K562 (cell line): ENCODE data around the gene CD93. TPM values are rescaled to one million over a fixed set of nuclear protein-coding genes. Genes with fewer than 3 reads are reported as not detected.

ENCODE experiments used
- BRCA1 ChIP-seq, 2 experiments: fragments of 450-650 bp in 1 of 2; sonication (generic) in 1 of 2; formaldehyde crosslinking in 1 of 2; IDR thresholded peaks; 2 replicates each; pipeline versions ENCODE4 v1.5.0 to v1.6.1; 2017 to 2020; ENCODE audit warnings: mild to moderate bottlenecking in 1 of 2, missing genetic modification reagents in 1 of 2
- CHD2 ChIP-seq: IDR thresholded peaks from 2 replicates; pipeline ENCODE4 v1.6.1; 2011; ENCODE audit warnings: low read depth, low read length
- FOXK1 ChIP-seq: sonication (generic); formaldehyde crosslinking; IDR thresholded peaks from 2 replicates; pipeline ENCODE4 v1.8.0; 2022; ENCODE audit warnings: missing genetic modification reagents, mild to moderate bottlenecking, borderline replicate concordance
- HDAC8 ChIP-seq: fragments of 450-650 bp; IDR thresholded peaks from 2 replicates; pipeline ENCODE4 v1.6.1; 2016; ENCODE audit warnings: mild to moderate bottlenecking, missing genetic modification characterization, moderate library complexity, missing compliant biosample characterization
- HNRNPL ChIP-seq: fragments of 200-400 bp; formaldehyde crosslinking; IDR thresholded peaks from 2 replicates; pipeline ENCODE4 v1.6.1; 2017; ENCODE audit warnings: low read depth, mild to moderate bottlenecking, low read length
- IRF2 ChIP-seq: sonication (generic); formaldehyde crosslinking; IDR thresholded peaks from 2 replicates; pipeline ENCODE4 v1.8.1; 2022; ENCODE audit warnings: mild to moderate bottlenecking, missing genetic modification reagents
- KHSRP ChIP-seq: fragments of 450-650 bp; IDR thresholded peaks from 2 replicates; pipeline ENCODE4 v1.6.1; 2017
- MEF2D ChIP-seq: conservative IDR thresholded peaks from 2 replicates; pipeline ENCODE4 v1.6.1; 2016; ENCODE audit warnings: low read depth, missing genetic modification characterization, missing compliant biosample characterization
- PHF20 ChIP-seq: fragments of 450-650 bp; IDR thresholded peaks from 2 replicates; pipeline ENCODE4 v1.6.1; 2018; ENCODE audit not compliant: partially characterized antibody
- RAD51 ChIP-seq: fragments of 450-650 bp; IDR thresholded peaks from 2 replicates; pipeline ENCODE4 v1.7.1; 2016; ENCODE audit warnings: low read depth, mild to moderate bottlenecking, borderline replicate concordance
- RBM22 ChIP-seq: fragments of 200-400 bp; formaldehyde crosslinking; IDR thresholded peaks from 2 replicates; pipeline ENCODE4 v1.6.1; 2018; ENCODE audit warnings: low read length, low read depth; ENCODE audit not compliant: poor library complexity, severe bottlenecking
- SIN3A ChIP-seq, 2 experiments: fragments of 150-350 bp in 1 of 2; IDR thresholded peaks; 2 replicates each; pipeline ENCODE4 v1.6.1; 2011 to 2016; ENCODE audit warnings: borderline replicate concordance in 2 of 2, low read depth in 2 of 2, low read length in 2 of 2, mild to moderate bottlenecking in 2 of 2, moderate library complexity in 2 of 2; ENCODE audit not compliant: control insufficient read depth in 1 of 2
- SMARCA5 ChIP-seq: fragments of 450-650 bp; IDR thresholded peaks from 2 replicates; pipeline ENCODE4 v1.6.1; 2016
- TFAM ChIP-seq: fragments of 250-450 bp; sonication (Bioruptor Pico); conservative IDR thresholded peaks from 2 replicates; pipeline ENCODE4 v1.5.0; 2021; ENCODE audit warnings: mild to moderate bottlenecking, moderate library complexity
- ZNF224 ChIP-seq: sonication (generic); formaldehyde crosslinking; IDR thresholded peaks from 2 replicates; pipeline ENCODE4 v1.8.0; 2022; ENCODE audit warnings: mild to moderate bottlenecking, missing genetic modification reagents
- ZNF354B ChIP-seq: fragments of 250-450 bp; sonication (Bioruptor Pico); IDR thresholded peaks from 2 replicates; pipeline ENCODE4 v1.4.0; 2020
- ZNF668 ChIP-seq: fragments of 250-450 bp; sonication (Bioruptor Pico); IDR thresholded peaks from 2 replicates; pipeline ENCODE4 v1.8.0; 2022; ENCODE audit warnings: mild to moderate bottlenecking, inconsistent platforms
- ZNF79 ChIP-seq: fragments of 250-450 bp; sonication (Bioruptor Pico); IDR thresholded peaks from 2 replicates; pipeline ENCODE4 v1.4.0; 2020; ENCODE audit warnings: low read depth, mild to moderate bottlenecking, moderate library complexity
- polyA plus RNA-seq, 8 experiments: library from polyadenylated mRNA; depleted of rRNA in 4 of 8; stranded (reverse) in 5 of 8; unstranded in 3 of 8; fragments of >200 nt; fragmentation: Nextera tagmentation in 2 of 8; fragmentation: Illumina TruSeq in 1 of 8; extraction: Ambion mirVana in 2 of 8; extraction: Trizol in 1 of 8; gene quantifications; 2 replicates each; pipeline versions ENCODE4 v1.2.1 to v1.2.3, GENCODE V29; 2011 to 2014; ENCODE audit warnings: inconsistent platforms in 1 of 8, missing spikeins in 1 of 8
- total RNA-seq, 7 experiments: library from RNA; depleted of rRNA in 6 of 7; stranded (reverse); fragments of >200 nt in 6 of 7; fragmentation: Illumina TruSeq in 2 of 7; extraction: Trizol in 2 of 7; gene quantifications; 2 replicates each; pipeline versions ENCODE4 v1.2.1 to v1.2.3, GENCODE V29; 2011 to 2021; ENCODE audit warnings: low replicate concordance in 1 of 7
- TF ChIP-seq, protein P1 (sequence below): IDR thresholded peaks from 2 replicates; pipeline ENCODE4 v1.6.1; 2014; ENCODE audit warnings: antibody characterized with exemption
- TF ChIP-seq, protein P2 (sequence below): fragments of 250-450 bp; sonication (Bioruptor Pico); IDR thresholded peaks from 2 replicates; pipeline ENCODE4 v1.4.0; 2020; ENCODE audit warnings: mild to moderate bottlenecking, moderate library complexity, borderline replicate concordance
- TF ChIP-seq, protein P3 (sequence below): fragments of 250-450 bp; sonication (Bioruptor Pico); IDR thresholded peaks from 2 replicates; pipeline ENCODE4 v1.8.0; 2022; ENCODE audit warnings: moderate library complexity, mild to moderate bottlenecking, inconsistent platforms
- TF ChIP-seq, protein P4 (sequence below), 2 experiments: IDR thresholded peaks in 1 of 2; conservative IDR thresholded peaks in 1 of 2; 2 replicates each; pipeline ENCODE4 v1.6.1; 2016; ENCODE audit warnings: low read depth in 2 of 2, mild to moderate bottlenecking in 1 of 2, missing compliant biosample characterization in 1 of 2, missing genetic modification characterization in 1 of 2, moderate library complexity in 1 of 2

CD93 gene
- total and polyA plus RNA-seq, 9 of the 15 experiments (the other 6 are each of a cell fraction or from before 2014, with no cell fraction given) = 0.03 to 0.20 (median 0.05) TPM

DNA sequence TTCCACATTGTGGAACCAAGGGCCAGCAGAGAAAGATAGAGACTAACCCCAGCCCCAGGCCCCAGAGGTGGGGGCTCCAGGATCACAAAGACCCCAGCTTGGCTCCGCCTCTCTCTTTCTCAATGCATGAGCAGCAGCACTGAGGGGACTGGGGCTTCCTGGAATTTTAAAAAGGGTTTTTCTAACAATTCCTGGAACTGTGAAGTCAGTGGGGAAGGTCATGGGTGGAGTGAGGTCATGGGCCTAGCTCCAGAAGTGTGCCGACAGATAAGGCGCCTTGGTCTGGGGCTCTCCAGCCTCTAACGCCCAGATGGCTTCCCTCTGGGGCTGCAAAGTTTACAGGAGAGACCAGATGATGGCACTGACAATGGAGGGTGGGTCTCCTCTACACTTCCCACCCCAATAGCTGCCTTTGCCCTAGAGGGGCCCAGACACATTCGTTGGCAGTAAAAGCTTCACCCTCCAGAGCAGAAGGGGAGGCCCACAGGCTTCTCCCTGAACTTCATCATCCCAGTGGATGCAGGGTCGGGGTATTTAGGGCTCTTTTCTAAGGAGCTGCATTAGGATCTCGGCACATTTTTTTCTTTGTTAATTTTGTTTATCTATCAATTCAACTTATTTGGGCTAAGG is 46.9 kb upstream of the CD93 start (continued):
- TF ChIP-seq FOXK1 = no peak
- no peak for TF ChIP-seq HNRNPL
- no peak for TF ChIP-seq PHF20
- no peak for TF ChIP-seq ZNF668 (CRISPR knock-in tag)
- no peak for TF ChIP-seq ZNF354B (CRISPR knock-in tag)
- TF ChIP-seq ZNF224 = no peak
- no peak for TF ChIP-seq KHSRP
- TF ChIP-seq SIN3A (IDR thresholded peaks at IDR 0.05; ENCODE audit: borderline replicate concordance in 2 of 2, control insufficient read depth in 1 of 2, low read depth in 2 of 2, low read length in 2 of 2) = no peak
- TF ChIP-seq MEF2D (tag) = no peak; the same call in 1 of the 2 replicates
- TF ChIP-seq, protein P1, sequence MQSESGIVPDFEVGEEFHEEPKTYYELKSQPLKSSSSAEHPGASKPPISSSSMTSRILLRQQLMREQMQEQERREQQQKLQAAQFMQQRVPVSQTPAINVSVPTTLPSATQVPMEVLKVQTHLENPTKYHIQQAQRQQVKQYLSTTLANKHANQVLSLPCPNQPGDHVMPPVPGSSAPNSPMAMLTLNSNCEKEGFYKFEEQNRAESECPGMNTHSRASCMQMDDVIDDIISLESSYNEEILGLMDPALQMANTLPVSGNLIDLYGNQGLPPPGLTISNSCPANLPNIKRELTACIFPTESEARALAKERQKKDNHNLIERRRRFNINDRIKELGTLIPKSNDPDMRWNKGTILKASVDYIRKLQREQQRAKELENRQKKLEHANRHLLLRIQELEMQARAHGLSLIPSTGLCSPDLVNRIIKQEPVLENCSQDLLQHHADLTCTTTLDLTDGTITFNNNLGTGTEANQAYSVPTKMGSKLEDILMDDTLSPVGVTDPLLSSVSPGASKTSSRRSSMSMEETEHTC = no peak
- TF ChIP-seq, protein P2, sequence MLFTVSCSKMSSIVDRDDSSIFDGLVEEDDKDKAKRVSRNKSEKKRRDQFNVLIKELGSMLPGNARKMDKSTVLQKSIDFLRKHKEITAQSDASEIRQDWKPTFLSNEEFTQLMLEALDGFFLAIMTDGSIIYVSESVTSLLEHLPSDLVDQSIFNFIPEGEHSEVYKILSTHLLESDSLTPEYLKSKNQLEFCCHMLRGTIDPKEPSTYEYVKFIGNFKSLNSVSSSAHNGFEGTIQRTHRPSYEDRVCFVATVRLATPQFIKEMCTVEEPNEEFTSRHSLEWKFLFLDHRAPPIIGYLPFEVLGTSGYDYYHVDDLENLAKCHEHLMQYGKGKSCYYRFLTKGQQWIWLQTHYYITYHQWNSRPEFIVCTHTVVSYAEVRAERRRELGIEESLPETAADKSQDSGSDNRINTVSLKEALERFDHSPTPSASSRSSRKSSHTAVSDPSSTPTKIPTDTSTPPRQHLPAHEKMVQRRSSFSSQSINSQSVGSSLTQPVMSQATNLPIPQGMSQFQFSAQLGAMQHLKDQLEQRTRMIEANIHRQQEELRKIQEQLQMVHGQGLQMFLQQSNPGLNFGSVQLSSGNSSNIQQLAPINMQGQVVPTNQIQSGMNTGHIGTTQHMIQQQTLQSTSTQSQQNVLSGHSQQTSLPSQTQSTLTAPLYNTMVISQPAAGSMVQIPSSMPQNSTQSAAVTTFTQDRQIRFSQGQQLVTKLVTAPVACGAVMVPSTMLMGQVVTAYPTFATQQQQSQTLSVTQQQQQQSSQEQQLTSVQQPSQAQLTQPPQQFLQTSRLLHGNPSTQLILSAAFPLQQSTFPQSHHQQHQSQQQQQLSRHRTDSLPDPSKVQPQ (CRISPR knock-in tag) = no peak
- TF ChIP-seq, protein P3, sequence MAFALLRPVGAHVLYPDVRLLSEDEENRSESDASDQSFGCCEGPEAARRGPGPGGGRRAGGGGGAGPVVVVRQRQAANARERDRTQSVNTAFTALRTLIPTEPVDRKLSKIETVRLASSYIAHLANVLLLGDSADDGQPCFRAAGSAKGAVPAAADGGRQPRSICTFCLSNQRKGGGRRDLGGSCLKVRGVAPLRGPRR (CRISPR knock-in tag) = no peak
- no peak for TF ChIP-seq CHD2
- TF ChIP-seq ZNF79 (CRISPR knock-in tag) = no peak
- TF ChIP-seq BRCA1 (IDR thresholded peaks at IDR 0.05) = no peak
- TF ChIP-seq BRCA1 (CRISPR knock-in tag; IDR thresholded peaks at IDR 0.05) = no peak
- TF ChIP-seq RAD51 = no peak
- no peak for TF ChIP-seq RBM22
- no peak; the same call in 1 of the 2 replicates for TF ChIP-seq HDAC8 (tag)
- no peak for TF ChIP-seq TFAM (CRISPR knock-in tag)
- no peak for TF ChIP-seq IRF2 (CRISPR knock-in tag)
- TF ChIP-seq SMARCA5 = no peak
- TF ChIP-seq, protein P4, sequence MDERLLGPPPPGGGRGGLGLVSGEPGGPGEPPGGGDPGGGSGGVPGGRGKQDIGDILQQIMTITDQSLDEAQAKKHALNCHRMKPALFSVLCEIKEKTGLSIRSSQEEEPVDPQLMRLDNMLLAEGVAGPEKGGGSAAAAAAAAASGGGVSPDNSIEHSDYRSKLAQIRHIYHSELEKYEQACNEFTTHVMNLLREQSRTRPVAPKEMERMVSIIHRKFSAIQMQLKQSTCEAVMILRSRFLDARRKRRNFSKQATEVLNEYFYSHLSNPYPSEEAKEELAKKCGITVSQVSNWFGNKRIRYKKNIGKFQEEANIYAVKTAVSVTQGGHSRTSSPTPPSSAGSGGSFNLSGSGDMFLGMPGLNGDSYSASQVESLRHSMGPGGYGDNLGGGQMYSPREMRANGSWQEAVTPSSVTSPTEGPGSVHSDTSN (CRISPR knock-in tag; IDR thresholded peaks at IDR 0.05; ENCODE audit: low read depth) = no peak
- TF ChIP-seq, protein P4 (tag; conservative IDR thresholded peaks at IDR 0.05; ENCODE audit: low read depth) = no peak
